ENCODE measurements around the gene NTRK2. TPM values are rescaled to one million over a fixed set of nuclear protein-coding genes. Genes with fewer than 3 reads are reported as not detected.

Gene NTRK2
- total RNA-seq, 4 donors from 2014 or later = 9.5 to 19.5 (median 12.3) TPM

GRCh38 chr9:84818791-84819190 is 149.3 kb downstream of the NTRK2 start:
- Histone ChIP-seq H3K4me3 (no peak overlapping the region), H3K36me3 (no peaks in the 10 kb centered on the region), H3K9me3 (no peaks in the 10 kb centered on the region), H3K27me3 (no peaks in the 10 kb centered on the region), H3K27ac (no peak overlapping the region), H3K4me1 (peaks cover 20% of the 10 kb centered on the region)
- DNase-seq (ENCODE audit: low spot score in 2 of 2) = no peak
- 87% methylated on average over 9 of the region's 9 CpGs for WGBS
- TF ChIP-seq EP300 (IDR thresholded peaks at IDR 0.05) (no peak), POLR2A (IDR thresholded peaks at IDR 0.05) (no peak), CTCF (IDR thresholded peaks at IDR 0.05) (no peak), POLR2AphosphoS5 (IDR thresholded peaks at IDR 0.05) (no peak)

- H3K36me3 ChIP-seq = no peaks in the 10 kb centered on the region
Measured at GRCh38 chr9:84819491-84819991, 150.0 kb downstream of the NTRK2 start.

GRCh38 chr9:84821431-84821830 is 151.9 kb downstream of the NTRK2 start:
- Histone ChIP-seq H3K4me1 (peaks cover 32% of the 10 kb centered on the region), H3K36me3 (no peaks in the 10 kb centered on the region), H3K9me3 (no peaks in the 10 kb centered on the region), H3K4me3 (no peak overlapping the region), H3K27me3 (no peaks in the 10 kb centered on the region), H3K27ac (no peak overlapping the region)
- TF ChIP-seq CTCF (IDR thresholded peaks at IDR 0.05) (no peak), EP300 (IDR thresholded peaks at IDR 0.05) (no peak), POLR2AphosphoS5 (IDR thresholded peaks at IDR 0.05) (no peak), POLR2A (IDR thresholded peaks at IDR 0.05) (no peak)
- no peak for DNase-seq (ENCODE audit: low spot score in 2 of 2)
- 17% methylated on average over 1 of the region's 1 CpG for WGBS

More at GRCh38 chr9:84819491-84819991, 150.0 kb downstream of the NTRK2 start:
- Histone ChIP-seq H3K9me3 (no peaks in the 10 kb centered on the region), H3K4me1 (peaks cover 27% of the 10 kb centered on the region), H3K4me3 (no peak overlapping the region), H3K27me3 (no peaks in the 10 kb centered on the region), H3K27ac (no peak overlapping the region)
- 76% methylated on average over 8 of the region's 8 CpGs for WGBS
- no peak for DNase-seq (ENCODE audit: low spot score in 2 of 2)
- TF ChIP-seq POLR2A (IDR thresholded peaks at IDR 0.05) = no peak
- TF ChIP-seq EP300 (IDR thresholded peaks at IDR 0.05) = no peak
- no peak for TF ChIP-seq CTCF (IDR thresholded peaks at IDR 0.05)
- TF ChIP-seq POLR2AphosphoS5 (IDR thresholded peaks at IDR 0.05) = no peak

GRCh38 chr9:84822589-84823233 is 153.2 kb downstream of the NTRK2 start:
- no peaks in the 10 kb centered on the region for H3K36me3 ChIP-seq
- no peaks in the 10 kb centered on the region for H3K27me3 ChIP-seq
- H3K4me3 ChIP-seq = no peak overlapping the region
- no peaks in the 10 kb centered on the region for H3K9me3 ChIP-seq
- TF ChIP-seq POLR2AphosphoS5 (IDR thresholded peaks at IDR 0.05) (no peak), CTCF (IDR thresholded peaks at IDR 0.05) (no peak), POLR2A (IDR thresholded peaks at IDR 0.05) (no peak), EP300 (IDR thresholded peaks at IDR 0.05) (no peak)
- H3K4me1 ChIP-seq = peaks cover 34% of the 10 kb centered on the region
- peak overlapping the region; percentile 41 for H3K27ac ChIP-seq
- no peak for DNase-seq (ENCODE audit: low spot score in 2 of 2)
- 73% methylated on average over 7 of the region's 7 CpGs for WGBS

- TF ChIP-seq EP300 (IDR thresholded peaks at IDR 0.05) (no peak), POLR2AphosphoS5 (IDR thresholded peaks at IDR 0.05) (no peak), POLR2A (IDR thresholded peaks at IDR 0.05) (no peak), CTCF (IDR thresholded peaks at IDR 0.05) (no peak)
- Histone ChIP-seq H3K27me3 (no peaks in the 10 kb centered on the region), H3K36me3 (no peaks in the 10 kb centered on the region), H3K4me3 (no peak overlapping the region), H3K27ac (peak overlapping the region; percentile 66), H3K9me3 (no peaks in the 10 kb centered on the region), H3K4me1 (peaks cover 34% of the 10 kb centered on the region)
- DNase-seq (ENCODE audit: low spot score in 2 of 2) = no peak
- WGBS = 39% methylated on average over 8 of the region's 8 CpGs
Measured at GRCh38 chr9:84823421-84824271, 154.1 kb downstream of the NTRK2 start.

Data from suprapubic skin (tissue), 4 donors.